NCI-H1694 (cell line): Measurements from ENCODE around the gene CCDC85A.
A peak's percentile ranks its signal among the peaks of the same experiment; 100 is the strongest.
"Not testable (repeated sequence)": the region's sequence is repeated elsewhere in the genome, so short reads cannot be mapped to it uniquely, and the experiment has no call there.

Source experiments
- DNase-seq: peaks from one replicate; lab custom pipeline; 2025; lab: John Stamatoyannopoulos, UW

Gene CCDC85A

DNA sequence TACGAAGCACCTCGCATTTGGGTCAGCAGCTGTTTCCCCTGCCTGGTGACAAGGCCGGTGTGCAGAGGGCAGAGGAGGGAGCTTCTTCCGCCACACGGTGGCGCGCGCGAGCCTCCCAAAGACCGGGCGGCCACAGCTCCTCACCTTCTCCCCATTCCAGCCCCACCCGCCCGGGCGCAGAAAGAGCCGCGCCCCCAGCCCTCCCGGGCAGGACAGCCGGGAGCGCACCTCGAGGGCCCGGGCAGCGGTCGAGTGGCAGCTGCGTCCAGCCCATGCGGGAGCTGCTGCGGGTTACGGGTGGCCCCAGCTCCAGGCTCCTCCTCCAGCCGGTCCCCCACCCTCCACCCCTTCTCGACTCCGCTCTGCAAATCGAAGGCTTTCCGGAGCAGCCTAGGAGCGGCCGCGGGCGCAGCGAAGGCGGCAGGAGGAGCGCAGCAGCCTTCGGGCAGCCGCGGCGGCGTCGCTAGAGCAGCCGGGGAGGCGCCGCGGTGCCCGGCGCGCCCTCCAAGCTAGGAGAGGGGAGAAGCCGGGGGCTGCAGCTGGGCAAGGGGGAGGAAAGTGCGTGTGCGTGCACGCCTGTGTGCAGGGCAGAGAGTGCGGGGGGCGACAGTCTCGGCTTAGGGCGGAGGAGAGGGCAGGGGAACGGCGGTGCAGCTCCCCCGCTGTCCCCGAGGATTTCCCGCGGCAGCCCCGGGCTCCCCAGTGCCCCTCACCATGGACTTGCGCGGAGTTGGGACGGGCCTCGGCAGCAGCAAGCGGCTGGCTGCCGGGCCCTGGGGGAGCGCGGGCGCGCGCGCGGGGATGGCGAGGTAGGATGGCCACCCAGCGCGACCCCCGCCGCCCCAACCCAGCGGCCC lies at the start of gene CCDC85A:
Gene CCDC85A (plus strand): TSS at position 348 of the 857 bp plus-strand sequence. CDS start 635 bp downstream, outside the sequence.
- peak; percentile 68 for DNase-seq

DNA sequence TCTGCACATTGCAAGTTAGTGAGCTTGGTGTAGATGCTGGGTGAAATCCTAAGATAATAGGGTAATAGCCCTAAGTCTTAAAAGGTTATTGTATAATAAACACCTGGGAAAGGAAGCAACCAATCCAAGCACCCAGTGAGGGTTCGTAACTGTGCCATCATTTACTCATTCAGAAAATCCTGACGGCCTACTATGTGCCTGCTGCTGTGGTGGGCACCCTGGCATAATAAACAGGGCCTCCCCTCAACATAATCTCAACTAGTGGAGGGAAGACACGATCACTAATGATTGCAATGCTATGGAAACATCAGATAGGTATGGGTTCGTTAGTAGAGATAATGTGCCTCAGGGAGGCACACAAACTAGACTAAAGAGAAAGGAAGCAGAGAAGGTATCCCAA lies 48.9 kb upstream of the CCDC85A start:
- no peak for DNase-seq

DNA sequence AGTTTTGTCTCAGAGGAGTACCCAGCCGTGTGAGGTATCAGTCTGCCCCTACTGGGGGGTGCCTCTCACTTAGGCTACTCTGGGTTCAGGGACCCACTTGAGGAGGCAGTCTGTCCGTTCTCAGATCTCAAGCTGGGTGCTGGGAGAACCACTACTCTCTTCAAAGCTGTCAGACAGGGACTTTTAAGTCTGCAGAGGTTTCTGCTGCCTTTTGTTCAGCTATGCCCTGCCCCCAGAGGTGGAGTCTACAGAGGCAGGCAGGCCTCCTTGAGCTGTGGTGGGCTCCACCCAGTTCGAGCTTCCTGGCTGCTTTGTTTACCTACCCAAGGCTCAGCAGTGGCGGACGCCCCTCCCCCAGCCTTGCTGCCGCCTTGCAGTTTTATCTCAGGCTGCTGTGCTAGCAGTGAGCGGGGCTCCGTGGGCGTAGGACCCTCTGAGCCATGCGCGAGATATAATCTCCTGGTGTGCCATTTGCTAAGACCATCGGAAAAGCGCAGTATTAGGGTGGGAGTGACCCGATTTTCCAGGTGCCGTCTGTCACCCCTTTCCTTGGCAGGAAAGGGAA lies 41.2 kb upstream of the CCDC85A start:
- DNase-seq = not testable (repeated sequence)

DNA sequence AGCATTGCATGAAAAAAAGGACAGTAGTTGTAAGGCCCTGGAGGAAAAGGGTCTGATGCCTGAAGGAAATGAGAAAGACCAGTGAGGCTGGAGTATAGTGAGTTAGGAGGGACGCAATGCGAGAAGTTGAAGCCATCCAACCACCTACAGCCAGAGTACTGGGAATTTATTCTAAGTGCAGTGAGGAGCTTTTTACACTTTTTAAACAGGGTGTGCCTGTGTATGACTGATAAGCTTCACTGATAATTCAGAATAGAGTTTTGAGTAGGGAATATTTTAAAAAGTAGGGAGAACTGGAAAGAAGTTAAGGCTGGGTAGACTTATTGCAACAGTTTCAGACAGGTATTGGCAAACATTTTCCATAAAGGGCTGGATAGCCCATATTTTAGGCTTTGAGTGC lies 35.9 kb upstream of the CCDC85A start:
- no peak for DNase-seq

DNA sequence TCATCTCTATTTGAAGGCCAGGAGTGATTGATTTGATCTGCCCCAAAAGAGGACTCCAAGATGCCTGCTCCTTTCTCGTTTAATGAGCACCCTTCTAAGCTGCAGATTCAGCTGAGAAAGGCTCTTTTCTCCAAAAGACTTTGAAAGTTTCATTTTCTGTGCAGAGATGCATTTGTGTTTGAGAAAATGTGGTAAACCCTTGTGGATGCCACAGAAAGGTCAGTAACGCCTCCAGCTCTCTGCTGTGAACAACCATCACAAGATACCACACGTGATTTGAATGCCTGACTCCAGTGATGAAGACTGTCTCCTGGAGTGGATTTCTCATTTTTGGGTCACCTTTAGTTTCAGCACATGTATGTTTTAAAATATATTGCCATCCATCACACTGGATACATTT lies 35.0 kb upstream of the CCDC85A start:
- DNase-seq = no peak

DNA sequence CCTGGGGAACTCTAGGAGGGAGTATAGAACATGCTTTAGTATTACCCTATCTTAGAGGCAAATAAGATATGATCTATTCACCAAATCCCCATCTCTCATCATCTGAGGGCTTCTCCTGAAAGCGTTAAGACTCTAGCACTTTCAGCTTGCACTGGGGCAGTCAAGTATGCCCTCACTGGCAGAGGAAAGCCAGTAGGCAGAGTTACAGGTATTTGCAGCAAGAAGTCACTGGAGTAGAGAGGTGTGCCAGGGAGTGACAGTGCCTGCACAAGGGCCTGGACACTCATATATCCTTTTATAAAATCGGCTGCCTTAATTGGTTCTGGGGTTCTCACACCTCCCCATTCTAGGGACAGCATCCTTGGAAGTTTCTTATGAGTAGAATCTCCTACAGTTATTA lies 31.9 kb upstream of the CCDC85A start:
- no peak for DNase-seq

DNA sequence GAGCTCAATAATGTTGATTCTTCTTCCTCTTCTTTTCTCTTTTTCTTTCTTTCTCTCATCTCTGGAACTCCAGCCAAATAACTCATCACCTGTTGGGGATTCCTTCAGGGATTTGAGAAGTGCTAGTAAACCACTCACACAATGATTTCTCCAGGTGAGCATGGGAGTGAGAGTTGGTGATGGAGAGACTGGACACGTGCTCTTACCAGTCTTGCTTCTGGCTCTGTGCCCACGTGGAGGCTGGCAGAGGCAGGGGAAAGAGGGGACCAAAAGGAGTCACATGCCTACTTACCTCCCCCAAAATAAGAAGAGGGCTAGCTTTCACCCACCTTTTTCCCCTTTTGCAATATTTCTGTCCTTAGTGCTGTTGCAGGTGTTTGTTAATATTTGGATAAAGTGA lies 28.6 kb upstream of the CCDC85A start:
- no peak for DNase-seq

DNA sequence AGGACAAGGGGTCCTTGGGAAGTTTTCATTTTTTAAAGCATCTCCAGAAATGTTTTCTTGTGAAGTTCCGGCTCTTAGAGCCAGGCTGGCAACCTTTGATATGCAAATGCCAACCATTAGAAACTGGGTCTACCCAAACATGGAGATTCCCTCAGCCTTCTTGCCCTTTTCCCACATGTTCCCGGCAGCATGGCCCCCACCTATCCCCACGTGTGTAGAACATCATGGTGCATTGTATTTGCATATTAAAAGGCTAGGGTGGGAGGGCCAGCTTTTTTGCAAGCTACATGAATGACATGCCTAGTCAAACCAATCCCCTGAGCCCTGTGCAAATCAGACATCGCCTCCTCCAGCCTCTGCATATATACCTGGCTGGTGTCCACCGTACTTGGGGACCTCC lies 23.9 kb upstream of the CCDC85A start:
- not testable (repeated sequence) for DNase-seq

DNA sequence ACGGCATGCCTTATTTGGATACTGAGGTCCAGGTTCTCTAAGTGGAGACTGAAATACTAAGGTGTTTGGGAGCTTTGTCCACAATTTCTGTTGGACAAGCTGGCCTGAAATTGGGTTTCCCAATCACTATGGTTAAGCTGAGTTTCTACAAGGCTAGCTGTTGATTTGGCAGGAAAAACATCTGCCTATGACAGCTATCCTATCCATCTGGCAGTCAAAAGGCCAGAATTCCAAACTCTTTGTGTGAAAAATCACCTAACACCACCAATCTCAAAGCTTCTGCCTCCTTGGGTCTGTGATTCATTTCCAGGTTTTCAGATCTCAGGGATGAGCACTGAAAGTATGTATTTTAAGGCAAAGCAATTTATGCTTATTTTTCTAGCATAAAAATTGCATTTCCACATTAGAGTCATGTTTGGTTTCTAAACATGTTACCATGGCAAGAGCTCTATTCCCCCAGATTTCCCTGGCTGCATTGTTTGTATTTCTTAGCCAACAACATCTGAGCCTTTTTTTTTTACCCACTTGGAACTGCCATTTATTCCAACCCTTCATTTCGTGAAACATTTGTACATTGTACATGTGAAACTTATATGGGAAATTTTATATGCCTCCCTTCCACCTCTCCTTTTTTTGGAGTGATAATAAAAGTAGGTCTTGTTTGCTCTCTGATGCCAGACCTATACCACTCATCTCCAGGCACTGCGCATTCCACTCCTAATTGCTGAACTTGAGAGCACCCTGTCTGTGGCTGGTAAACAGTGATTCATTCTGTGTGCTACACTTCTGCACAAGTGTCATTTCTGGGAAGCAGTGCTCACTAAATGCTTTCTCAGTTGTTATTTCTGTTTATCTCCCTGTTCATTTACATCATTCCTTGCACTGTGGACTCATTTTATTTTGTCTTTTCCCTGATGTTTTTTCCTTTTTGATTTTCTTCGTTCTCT lies 15.9 kb upstream of the CCDC85A start:
- no peak for DNase-seq

DNA sequence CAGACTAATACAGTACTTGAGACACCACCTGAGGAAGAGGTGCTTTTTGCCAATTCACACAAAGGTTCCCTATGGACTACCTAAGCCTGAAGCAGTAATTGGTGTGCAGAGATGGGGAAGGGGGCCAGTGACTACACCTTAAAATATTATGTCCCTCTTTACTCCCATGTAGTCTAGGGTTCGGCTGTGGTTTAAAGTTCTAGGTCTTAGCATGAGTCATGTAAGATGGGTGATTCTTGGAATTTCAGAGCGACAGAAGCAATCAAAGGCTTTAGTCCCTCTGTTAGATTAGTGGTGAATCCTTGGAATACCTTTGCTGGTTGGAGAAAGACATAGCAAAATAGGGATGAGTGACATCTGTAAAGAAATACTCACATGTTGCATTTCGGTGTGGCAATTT lies 14.3 kb upstream of the CCDC85A start:
- no peak for DNase-seq

DNA sequence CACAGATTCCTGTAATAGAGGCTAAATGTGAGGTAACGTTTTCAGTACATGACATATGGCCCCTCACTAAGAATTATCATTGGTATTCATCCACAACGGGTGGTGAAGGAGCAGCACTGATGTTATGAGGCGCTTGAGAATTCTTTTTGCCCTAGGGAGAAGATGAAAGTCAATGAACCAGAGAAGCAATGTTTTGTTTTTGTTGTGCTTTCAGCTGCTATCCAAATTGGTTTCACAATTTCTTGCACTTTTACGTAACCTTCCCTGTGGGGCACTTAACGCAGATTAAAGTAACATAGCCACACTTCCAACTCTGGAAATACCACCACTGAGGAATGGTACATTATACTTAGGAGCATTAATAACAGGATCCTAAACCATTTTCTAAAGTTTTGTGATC lies 13.3 kb upstream of the CCDC85A start:
- DNase-seq = no peak

DNA sequence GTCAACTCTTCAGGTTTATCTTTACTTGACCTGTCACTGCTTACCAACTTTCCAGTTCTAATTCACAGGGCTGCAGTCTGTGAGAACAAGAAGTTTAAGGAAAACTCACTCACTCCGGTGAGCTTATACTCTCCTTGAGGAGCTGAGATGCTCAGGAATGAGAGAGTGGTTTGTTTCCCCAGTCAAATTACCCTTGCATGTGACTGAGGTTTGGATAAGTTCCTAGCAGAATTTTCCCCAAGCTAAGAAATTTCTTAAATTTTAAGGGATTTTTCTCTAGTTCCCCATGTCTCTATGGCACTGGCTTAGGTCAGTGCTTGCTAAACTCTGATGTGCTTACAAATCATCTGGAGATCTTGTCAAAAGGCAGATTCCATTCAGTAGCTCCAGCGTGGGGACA lies 12.8 kb upstream of the CCDC85A start:
- DNase-seq = no peak

DNA sequence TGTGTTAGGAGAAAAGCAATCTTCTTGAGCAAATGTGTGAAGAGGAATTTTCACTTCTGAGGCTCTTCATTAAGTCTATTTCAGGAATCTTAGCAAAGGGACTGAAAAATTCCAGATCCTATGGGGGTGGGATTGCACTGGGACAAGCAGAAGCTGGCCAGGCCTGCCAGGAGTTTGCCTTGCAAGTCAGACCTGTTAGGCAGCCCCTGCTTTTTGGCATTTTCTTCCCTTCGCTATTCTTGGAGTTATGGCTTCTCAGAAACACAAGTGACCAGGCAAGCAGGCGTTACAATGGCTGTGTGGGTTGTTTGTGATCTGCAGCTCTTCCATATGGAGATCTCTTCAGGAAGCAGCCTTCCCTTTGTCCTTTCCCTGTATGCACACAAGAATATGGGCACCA lies 8.0 kb upstream of the CCDC85A start:
- no peak for DNase-seq

DNA sequence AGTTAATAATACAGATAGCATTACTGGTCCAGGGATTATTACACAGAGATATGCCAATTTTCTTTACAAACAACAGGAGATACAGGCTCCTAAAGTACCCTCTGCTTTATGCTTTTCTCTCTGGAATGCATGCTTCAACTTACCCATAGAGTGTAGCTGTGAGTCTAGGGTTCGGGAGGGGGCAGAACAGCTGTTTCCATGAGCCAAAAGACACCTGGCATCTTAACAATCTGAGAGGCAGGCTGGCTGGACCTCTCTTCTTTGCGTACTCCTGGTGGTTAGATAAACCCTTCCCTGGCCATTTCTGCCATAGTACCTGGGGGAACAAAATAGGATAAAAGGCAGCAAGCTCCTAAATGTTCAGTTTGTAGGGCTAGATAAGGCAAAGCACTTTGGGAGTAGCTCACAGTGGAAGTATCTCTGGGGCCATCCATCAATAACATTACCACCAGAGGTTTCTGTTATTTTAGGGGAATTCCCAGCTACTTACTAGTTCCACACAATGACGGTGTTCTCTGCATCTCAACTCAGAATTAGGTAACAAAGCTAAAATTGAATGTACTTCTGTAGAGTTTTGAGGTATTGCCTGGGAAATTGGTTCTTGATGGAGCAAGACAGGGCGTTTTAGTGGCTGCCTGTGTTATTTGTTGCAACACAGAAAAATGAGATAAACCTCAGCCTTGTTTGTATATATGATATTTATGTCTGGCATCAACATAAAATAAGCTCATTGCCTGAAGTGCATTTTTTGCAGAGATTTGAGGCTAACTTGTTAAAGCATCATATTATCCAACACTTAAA lies 6.2 kb upstream of the CCDC85A start:
- no peak for DNase-seq

DNA sequence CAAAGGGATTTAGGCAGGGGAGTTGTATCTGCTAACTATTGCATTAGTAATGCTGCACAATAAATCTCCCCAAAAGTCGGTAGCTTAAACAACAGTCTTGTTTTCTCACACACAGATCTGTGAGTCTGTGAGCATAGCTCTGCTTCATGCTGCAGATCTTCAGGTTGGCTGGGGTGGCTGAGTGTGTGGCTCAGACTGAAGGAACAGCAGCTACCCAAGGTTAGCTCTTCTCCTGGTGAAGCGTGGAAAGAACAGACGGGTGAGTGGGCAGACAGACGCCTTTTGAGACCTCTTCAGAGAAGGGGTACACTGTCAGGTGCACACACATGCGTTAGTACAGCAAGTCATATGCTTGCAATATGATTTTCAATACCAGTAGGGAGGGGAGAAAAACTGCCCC lies 3.9 kb upstream of the CCDC85A start:
- no peak for DNase-seq

DNA sequence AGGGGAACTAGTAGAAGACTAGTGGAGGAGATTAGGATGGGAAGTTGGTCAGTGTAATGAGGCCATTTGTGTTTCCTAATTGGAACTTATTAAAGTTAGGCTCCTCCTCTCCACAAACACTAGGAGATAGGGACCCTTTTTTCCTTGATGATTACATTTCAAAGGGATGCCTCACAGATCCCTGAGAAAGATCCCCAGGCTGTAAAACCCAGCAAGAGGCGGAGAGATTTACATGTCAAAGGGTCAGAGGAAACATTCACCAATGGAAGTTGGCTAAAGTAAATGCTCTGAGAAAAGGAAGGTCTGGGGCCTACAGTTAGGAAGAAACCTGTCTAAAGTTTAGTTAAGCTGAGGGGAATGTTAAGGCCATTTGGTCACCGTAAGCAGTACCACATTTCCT lies 1.4 kb upstream of the CCDC85A start:
- DNase-seq = no peak

DNA sequence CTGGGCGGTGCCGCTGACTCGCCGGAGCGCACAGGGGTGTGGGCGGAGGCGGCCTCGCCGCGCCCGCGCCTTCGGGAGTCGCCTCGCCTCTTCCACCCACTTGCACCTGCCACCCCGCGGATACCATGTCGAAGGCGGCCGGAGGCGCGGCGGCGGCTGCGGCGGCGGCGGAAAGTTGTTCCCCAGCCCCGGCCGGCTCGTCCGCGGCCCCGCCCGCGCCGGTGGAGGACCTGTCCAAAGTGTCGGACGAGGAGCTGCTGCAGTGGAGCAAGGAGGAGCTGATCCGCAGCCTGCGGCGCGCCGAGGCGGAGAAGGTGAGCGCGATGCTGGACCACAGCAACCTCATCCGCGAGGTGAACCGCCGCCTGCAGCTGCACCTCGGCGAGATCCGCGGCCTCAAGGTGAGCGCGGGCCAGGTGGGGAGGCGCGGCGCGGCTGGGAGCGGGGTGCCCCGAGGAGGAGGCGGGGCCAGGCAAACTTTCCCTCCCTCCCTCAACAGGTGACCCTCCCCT lies 766 bp downstream of the CCDC85A start:
- DNase-seq = no peak

DNA sequence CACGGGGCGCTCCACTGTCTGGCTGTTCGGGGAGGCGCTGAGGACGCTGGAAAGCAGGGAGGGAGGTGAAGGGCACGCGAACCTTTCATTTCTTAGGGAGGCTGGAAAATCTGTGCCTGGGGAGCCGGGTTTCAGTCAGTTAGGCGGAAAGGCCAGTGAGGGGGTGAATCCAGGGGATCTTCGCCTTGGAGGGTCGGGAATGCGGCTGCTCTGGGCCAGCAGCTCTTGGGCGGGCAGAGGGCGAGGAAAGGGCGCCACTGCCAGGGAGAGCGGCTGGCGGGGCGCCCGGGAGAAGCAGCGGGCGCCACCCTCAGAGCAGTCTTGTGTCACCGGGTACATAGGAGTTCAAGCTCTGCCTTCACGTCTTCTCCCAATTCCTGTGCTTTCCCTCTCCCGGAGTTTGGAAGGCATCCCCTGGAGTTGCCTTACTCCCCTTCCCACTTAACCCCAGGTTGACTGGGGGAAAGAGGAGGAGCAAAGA lies 1.4 kb downstream of the CCDC85A start:
- DNase-seq = no peak

DNA sequence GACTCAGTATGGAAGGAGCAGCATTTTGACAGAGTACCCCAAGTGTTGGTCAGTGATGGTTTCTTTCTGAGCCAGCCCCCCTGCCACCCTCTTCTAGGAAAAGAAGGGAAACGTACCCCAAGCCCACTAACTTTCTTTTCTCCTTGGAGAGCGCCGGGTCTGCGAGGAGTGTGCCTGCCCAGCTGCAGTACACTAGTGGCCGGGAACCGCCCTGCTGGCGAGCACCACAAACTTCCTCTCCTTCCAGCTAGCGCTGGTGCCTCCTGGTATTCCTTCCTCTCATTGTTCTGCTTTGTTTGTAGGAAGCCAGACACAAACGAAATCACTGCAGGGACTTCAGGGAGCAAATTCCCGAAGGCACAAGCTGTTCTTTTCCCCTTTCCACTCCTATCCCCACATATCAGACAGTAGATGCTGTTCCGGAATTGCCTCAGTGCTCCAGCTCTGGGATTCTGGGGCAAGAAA lies 1.8 kb downstream of the CCDC85A start:
- no peak for DNase-seq

DNA sequence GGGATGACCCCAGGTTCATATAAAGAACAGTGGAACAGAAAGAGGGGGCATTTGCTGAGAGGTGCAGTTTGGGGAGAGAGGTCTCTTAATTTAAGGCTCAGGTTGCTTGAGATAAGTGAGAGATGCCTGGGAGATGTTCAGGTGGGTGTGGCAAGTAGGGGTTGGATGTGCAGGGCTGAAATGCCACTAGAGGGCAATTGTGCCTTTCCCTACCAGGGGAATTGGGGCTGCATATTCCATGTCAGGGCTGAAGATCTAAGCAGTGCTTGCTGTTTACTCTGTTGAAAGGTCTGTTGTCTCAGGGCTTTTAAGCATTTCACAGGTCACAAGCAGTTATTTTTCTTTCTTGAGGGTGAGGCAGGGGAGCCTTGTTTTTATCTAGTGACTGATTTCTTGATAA lies 7.8 kb downstream of the CCDC85A start:
- DNase-seq = peak; percentile 62

DNA sequence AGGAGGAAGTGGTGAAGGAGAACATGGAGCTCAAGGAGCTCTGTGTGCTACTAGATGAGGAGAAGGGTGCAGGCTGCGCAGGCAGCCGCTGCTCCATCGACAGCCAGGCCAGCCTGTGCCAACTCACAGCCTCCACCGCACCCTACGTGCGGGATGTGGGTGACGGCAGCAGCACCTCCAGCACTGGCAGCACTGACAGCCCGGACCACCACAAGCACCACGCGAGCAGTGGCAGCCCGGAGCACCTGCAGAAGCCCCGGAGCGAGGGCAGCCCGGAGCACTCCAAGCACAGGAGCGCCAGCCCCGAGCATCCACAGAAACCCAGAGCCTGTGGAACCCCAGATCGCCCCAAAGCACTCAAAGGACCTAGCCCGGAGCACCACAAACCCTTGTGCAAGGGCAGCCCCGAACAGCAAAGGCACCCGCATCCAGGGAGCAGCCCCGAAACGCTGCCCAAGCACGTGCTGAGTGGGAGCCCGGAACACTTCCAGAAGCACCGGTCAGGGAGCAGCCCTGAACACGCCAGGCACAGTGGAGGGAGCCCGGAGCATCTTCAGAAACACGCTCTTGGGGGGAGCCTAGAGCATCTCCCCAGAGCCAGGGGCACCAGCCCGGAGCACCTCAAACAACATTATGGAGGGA lies 9.0 kb downstream of the CCDC85A start:
- no peak for DNase-seq
